LNCAP (cell line): ENCODE data around the gene USP15.

Experiments used
- CTCF ChIP-seq: fragments of 450-650 bp; IDR thresholded peaks from 2 replicates; pipeline ENCODE4 v1.5.1; 2017; ENCODE audit warnings: mild to moderate bottlenecking

Gene USP15

GRCh38 chr12:62331306-62331705 lies 71.1 kb downstream of the USP15 start:
- no peak for TF ChIP-seq CTCF

- no peak for TF ChIP-seq CTCF
Measured at GRCh38 chr12:62332598-62332997, 72.4 kb downstream of the USP15 start.

GRCh38 chr12:62335057-62335456 lies 74.9 kb downstream of the USP15 start:
- TF ChIP-seq CTCF = no peak

- no peak for TF ChIP-seq CTCF
Measured at GRCh38 chr12:62335796-62336195, 75.6 kb downstream of the USP15 start.

- TF ChIP-seq CTCF = no peak
Measured at GRCh38 chr12:62345667-62346066, 85.5 kb downstream of the USP15 start.

GRCh38 chr12:62346817-62347216 lies 86.6 kb downstream of the USP15 start:
- no peak for TF ChIP-seq CTCF

GRCh38 chr12:62347922-62348650 lies 87.9 kb downstream of the USP15 start:
- TF ChIP-seq CTCF = no peak

- TF ChIP-seq CTCF = no peak
Measured at GRCh38 chr12:62350554-62350953, 90.3 kb downstream of the USP15 start.
